H9 (cell line): ENCODE measurements around the gene MFGE8. TPM values are rescaled to one million over a fixed set of nuclear protein-coding genes. Genes with fewer than 3 reads are reported as not detected.

Experiments
- DNase-seq: peaks from one replicate; pipeline ENCODE4 v3.0.0-alpha.2; 2017
- H2AFZ ChIP-seq: one replicate; pipeline ENCODE4 v1.6.1; 2013; ENCODE audit warnings: mild to moderate bottlenecking, low read length, control low read depth, moderate library complexity
- H2AK5ac ChIP-seq: 2 replicates; pipeline ENCODE4 v1.6.1; 2013; ENCODE audit warnings: low read length, control low read depth, mixed read lengths; ENCODE audit not compliant: insufficient read length
- H2BK120ac ChIP-seq: one replicate; pipeline ENCODE4 v1.6.1; 2013; ENCODE audit warnings: low read depth, mild to moderate bottlenecking, low read length, control low read depth, inconsistent platforms; ENCODE audit not compliant: poor library complexity, severe bottlenecking
- H2BK12ac ChIP-seq: 2 replicates; pipeline ENCODE4 v1.6.1; 2013; ENCODE audit warnings: low read length, control low read depth, mixed read lengths, low read depth; ENCODE audit not compliant: insufficient read length
- H2BK15ac ChIP-seq: 2 replicates; pipeline ENCODE4 v1.6.1; 2013; ENCODE audit warnings: low read depth, low read length, control low read depth
- H2BK20ac ChIP-seq: one replicate; pipeline ENCODE4 v1.6.1; 2013; ENCODE audit warnings: low read depth, mild to moderate bottlenecking, low read length, control low read depth, inconsistent platforms; ENCODE audit not compliant: poor library complexity, severe bottlenecking
- H2BK5ac ChIP-seq: 2 replicates; pipeline ENCODE4 v1.6.1; 2013; ENCODE audit warnings: low read length, control low read depth, mixed read lengths; ENCODE audit not compliant: insufficient read length
- H3K14ac ChIP-seq: 2 replicates; pipeline ENCODE4 v1.6.1; 2013; ENCODE audit warnings: low read length, control low read depth; ENCODE audit not compliant: insufficient read depth
- H3K18ac ChIP-seq: 2 replicates; pipeline ENCODE4 v1.6.1; 2013; ENCODE audit warnings: low read depth, mild to moderate bottlenecking, mixed read lengths, low read length, control low read depth; ENCODE audit not compliant: insufficient read length
- H3K23ac ChIP-seq: 2 replicates; pipeline ENCODE4 v1.6.1; 2013; ENCODE audit warnings: low read length, control low read depth, mixed read lengths, low read depth; ENCODE audit not compliant: insufficient read length
- H3K23me2 ChIP-seq: 2 replicates; pipeline ENCODE4 v1.6.1; 2013; ENCODE audit warnings: low read depth, mild to moderate bottlenecking, mixed read lengths, low read length, control low read depth; ENCODE audit not compliant: insufficient read length, poor library complexity, severe bottlenecking
- H3K27ac ChIP-seq: 2 replicates; pipeline ENCODE4 v1.5.1; 2013; ENCODE audit warnings: low read length, control low read depth, mixed read lengths, low read depth; ENCODE audit not compliant: insufficient read length
- H3K27me3 ChIP-seq: 2 replicates; pipeline ENCODE4 v1.6.1; 2013; ENCODE audit warnings: low read length, control low read depth, inconsistent platforms; ENCODE audit not compliant: insufficient read depth
- H3K4ac ChIP-seq: 2 replicates; pipeline ENCODE4 v1.6.1; 2013; ENCODE audit warnings: low read depth, mild to moderate bottlenecking, control low read depth, inconsistent platforms, low read length, moderate library complexity
- H3K4me1 ChIP-seq: 2 replicates; pipeline ENCODE4 v1.6.1; 2013; ENCODE audit warnings: low read length, control low read depth, inconsistent platforms; ENCODE audit not compliant: insufficient read depth
- H3K4me2 ChIP-seq: 2 replicates; pipeline ENCODE4 v1.6.1; 2013; ENCODE audit warnings: low read length, control low read depth, mixed read lengths; ENCODE audit not compliant: insufficient read length, insufficient read depth
- H3K56ac ChIP-seq: 2 replicates; pipeline ENCODE4 v1.6.1; 2013; ENCODE audit warnings: low read depth, mild to moderate bottlenecking, mixed read lengths, low read length, control low read depth; ENCODE audit not compliant: insufficient read length
- H3K79me1 ChIP-seq: 2 replicates; pipeline ENCODE4 v1.6.1; 2013; ENCODE audit warnings: low read depth, mild to moderate bottlenecking, moderate library complexity, low read length, control low read depth, inconsistent platforms; ENCODE audit not compliant: insufficient read depth, poor library complexity, severe bottlenecking
- H3K79me2 ChIP-seq: 2 replicates; pipeline ENCODE4 v1.6.1; 2013; ENCODE audit warnings: low read length, control low read depth, inconsistent platforms; ENCODE audit not compliant: insufficient read depth
- H3K9ac ChIP-seq: 2 replicates; pipeline ENCODE4 v1.6.1; 2013; ENCODE audit warnings: low read length, control low read depth, mixed read lengths; ENCODE audit not compliant: insufficient read length; ENCODE audit errors: extremely low read depth
- H3K9me3 ChIP-seq: one replicate; pipeline ENCODE4 v1.6.1; 2013; ENCODE audit warnings: low read depth, low read length, inconsistent platforms; ENCODE audit not compliant: control insufficient read depth
- H3T11ph ChIP-seq: one replicate; pipeline ENCODE4 v1.6.1; 2013; ENCODE audit warnings: mild to moderate bottlenecking, low read length, control low read depth, inconsistent platforms
- H4K20me1 ChIP-seq: one replicate; pipeline ENCODE4 v1.6.1; 2013; ENCODE audit not compliant: control insufficient read depth, insufficient read length, insufficient read depth
- H4K5ac ChIP-seq: 2 replicates; pipeline ENCODE4 v1.6.1; 2013; ENCODE audit warnings: low read depth, mild to moderate bottlenecking, mixed read lengths, low read length, control low read depth; ENCODE audit not compliant: insufficient read length
- H4K8ac ChIP-seq: replicated peaks from 2 replicates; pipeline ENCODE4 v1.6.1; 2013; ENCODE audit warnings: low read length, control low read depth, mixed read lengths, low read depth; ENCODE audit not compliant: insufficient read length
- H4K91ac ChIP-seq: 2 replicates; pipeline ENCODE4 v1.6.1; 2013; ENCODE audit warnings: low read depth, mild to moderate bottlenecking, moderate library complexity, mixed read lengths, low read length, control low read depth; ENCODE audit not compliant: insufficient read length
- H3K27ac Mint-ChIP-seq, 3 experiments: 2 replicates in 2 of 3; 3 replicates in 1 of 3; pipeline ENCODE4 v1.8.0; 2020 to 2021; ENCODE audit warnings: mixed read lengths in 3 of 3, mild to moderate bottlenecking in 1 of 3, moderate library complexity in 1 of 3
- H3K27me3 Mint-ChIP-seq: 2 replicates; pipeline ENCODE4 v1.8.0; 2021; ENCODE audit warnings: low read depth, mild to moderate bottlenecking, moderate library complexity, mixed read lengths
- H3K36me3 Mint-ChIP-seq, 3 experiments: 2 replicates in 2 of 3; 3 replicates in 1 of 3; pipeline ENCODE4 v1.8.0; 2020 to 2021; ENCODE audit warnings: low read depth in 3 of 3, mixed read lengths in 3 of 3; ENCODE audit not compliant: insufficient read depth in 1 of 3
- H3K4me1 Mint-ChIP-seq, 2 experiments: 2 replicates each; pipeline ENCODE4 v1.8.0; 2020; ENCODE audit warnings: mixed read lengths in 2 of 2
- H3K4me3 Mint-ChIP-seq, 2 experiments: 2 replicates in 1 of 2; 3 replicates in 1 of 2; pipeline ENCODE4 v1.8.0; 2020 to 2021; ENCODE audit warnings: mild to moderate bottlenecking in 2 of 2, mixed read lengths in 2 of 2, moderate library complexity in 1 of 2
- H3K9me3 Mint-ChIP-seq, 2 experiments: 2 replicates in 1 of 2; 3 replicates in 1 of 2; pipeline ENCODE4 v1.8.0; 2020; ENCODE audit warnings: mild to moderate bottlenecking in 2 of 2, mixed read lengths in 2 of 2, moderate library complexity in 1 of 2
- WGBS: extraction: QIAGEN DNeasy Blood & Tissue Kit; methylation state at CpG from one replicate; pipeline ENCODE4 v1.1.7; 2013; ENCODE audit warnings: missing lambda C conversion rate, low lambda C conversion rate, mixed read lengths; ENCODE audit not compliant: insufficient read length; ENCODE audit errors: extremely low coverage; 5-methylcytosine and 5-hydroxymethylcytosine counted together
- total RNA-seq: library from RNA; stranded (reverse); gene quantifications from 2 replicates; pipeline ENCODE4 v1.2.1, GENCODE V29; 2021
- TF ChIP-seq, protein P1 (sequence below): fragments of 200-600 bp; sonication (generic); conservative IDR thresholded peaks from 3 replicates; pipeline ENCODE4 v1.8.0; 2021; ENCODE audit warnings: antibody characterized with exemption, mild to moderate bottlenecking

MFGE8 gene
- total RNA-seq, 1 experiment from 2014 or later = 653 TPM

DNA sequence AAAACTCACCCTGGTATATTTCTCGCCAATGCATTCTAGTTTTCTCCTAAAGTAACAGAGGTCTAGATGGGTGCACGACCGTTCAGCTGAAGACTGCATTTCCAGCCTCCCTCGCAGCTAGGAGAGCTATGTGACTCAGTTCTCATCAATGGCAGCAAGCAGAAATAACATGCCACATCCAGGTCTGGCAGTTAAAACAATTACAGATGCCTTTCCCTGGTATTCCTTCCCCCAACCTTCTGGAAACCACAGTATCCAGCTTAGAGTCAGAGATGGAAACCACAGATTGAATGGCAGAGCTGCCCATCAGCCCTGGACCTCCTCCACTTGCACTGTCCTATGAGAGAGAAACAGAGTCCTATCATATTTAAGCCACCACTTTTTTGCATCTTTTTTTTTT lies 22.7 kb downstream of the MFGE8 start:
- H2BK20ac ChIP-seq = no peak overlapping the region
- no peak overlapping the region for H3K27ac ChIP-seq
- H3K27ac Mint-ChIP-seq = peak overlapping the region in 1 of 3 experiments; percentile 19; a peak in 1 of 7 replicates
- H3K4ac ChIP-seq = no peak overlapping the region
- no peaks in the 10 kb centered on the region for H3K79me2 ChIP-seq
- peaks cover 2% of the 10 kb centered on the region; the same call in 1 of the 2 replicates for H3K4me1 ChIP-seq
- no peak overlapping the region for H3K56ac ChIP-seq
- no peak for DNase-seq
- H3K18ac ChIP-seq = no peak overlapping the region
- H3K4me1 Mint-ChIP-seq = peaks cover 3 to 9% of the 10 kb centered on the region in 2 experiments
- no peak overlapping the region for H2BK15ac ChIP-seq
- H3K4me3 Mint-ChIP-seq = no peak overlapping the region
- H3K79me1 ChIP-seq = no peaks in the 10 kb centered on the region
- no peak overlapping the region for H4K91ac ChIP-seq
- H3K14ac ChIP-seq = no peak overlapping the region
- WGBS = no CpG with 5 or more reads among the region's 4 CpGs
- no peak overlapping the region for H3K23ac ChIP-seq
- no peak overlapping the region for H2BK120ac ChIP-seq
- no peak overlapping the region for H2AFZ ChIP-seq
- H3K23me2 ChIP-seq = peaks cover 12% of the 10 kb centered on the region
- no peak overlapping the region for H3T11ph ChIP-seq
- H4K20me1 ChIP-seq = no peaks in the 10 kb centered on the region
- H3K27me3 Mint-ChIP-seq = peaks cover under 1% of the 10 kb centered on the region; the same call in 1 of the 2 replicates
- no peak overlapping the region for H2AK5ac ChIP-seq
- no peaks in the 10 kb centered on the region for H3K27me3 ChIP-seq
- no peak overlapping the region for H2BK12ac ChIP-seq
- H3K9me3 ChIP-seq = no peaks in the 10 kb centered on the region
- no peaks in the 10 kb centered on the region for H3K9me3 Mint-ChIP-seq
- TF ChIP-seq, protein P1, sequence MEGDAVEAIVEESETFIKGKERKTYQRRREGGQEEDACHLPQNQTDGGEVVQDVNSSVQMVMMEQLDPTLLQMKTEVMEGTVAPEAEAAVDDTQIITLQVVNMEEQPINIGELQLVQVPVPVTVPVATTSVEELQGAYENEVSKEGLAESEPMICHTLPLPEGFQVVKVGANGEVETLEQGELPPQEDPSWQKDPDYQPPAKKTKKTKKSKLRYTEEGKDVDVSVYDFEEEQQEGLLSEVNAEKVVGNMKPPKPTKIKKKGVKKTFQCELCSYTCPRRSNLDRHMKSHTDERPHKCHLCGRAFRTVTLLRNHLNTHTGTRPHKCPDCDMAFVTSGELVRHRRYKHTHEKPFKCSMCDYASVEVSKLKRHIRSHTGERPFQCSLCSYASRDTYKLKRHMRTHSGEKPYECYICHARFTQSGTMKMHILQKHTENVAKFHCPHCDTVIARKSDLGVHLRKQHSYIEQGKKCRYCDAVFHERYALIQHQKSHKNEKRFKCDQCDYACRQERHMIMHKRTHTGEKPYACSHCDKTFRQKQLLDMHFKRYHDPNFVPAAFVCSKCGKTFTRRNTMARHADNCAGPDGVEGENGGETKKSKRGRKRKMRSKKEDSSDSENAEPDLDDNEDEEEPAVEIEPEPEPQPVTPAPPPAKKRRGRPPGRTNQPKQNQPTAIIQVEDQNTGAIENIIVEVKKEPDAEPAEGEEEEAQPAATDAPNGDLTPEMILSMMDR = no peak
- no peak overlapping the region for H2BK5ac ChIP-seq
- no peak overlapping the region for H4K8ac ChIP-seq
- H3K4me2 ChIP-seq = no peak overlapping the region
- H3K9ac ChIP-seq = no peak overlapping the region
- H3K36me3 Mint-ChIP-seq = peaks cover 1 to 70% (median 14%) of the 10 kb centered on the region in 3 experiments; a peak in 6 of 7 replicates
- no peak overlapping the region for H4K5ac ChIP-seq
